ENCODE results near the gene ARAP1.
A peak's percentile ranks its signal among the peaks of the same experiment; 100 is the strongest.

The ARAP1 gene

GRCh38 chr11:72782081-72782920 is 30.1 kb upstream of the ARAP1 start:
- TF ChIP-seq CTCF (conservative IDR thresholded peaks at IDR 0.05; ENCODE audit: low read length), result no peak
- DNase-seq (ENCODE audit: low read depth), result no peak
- H3K4me3 ChIP-seq (ENCODE audit: low read length), result peak overlapping the region; percentile 36

DNA sequence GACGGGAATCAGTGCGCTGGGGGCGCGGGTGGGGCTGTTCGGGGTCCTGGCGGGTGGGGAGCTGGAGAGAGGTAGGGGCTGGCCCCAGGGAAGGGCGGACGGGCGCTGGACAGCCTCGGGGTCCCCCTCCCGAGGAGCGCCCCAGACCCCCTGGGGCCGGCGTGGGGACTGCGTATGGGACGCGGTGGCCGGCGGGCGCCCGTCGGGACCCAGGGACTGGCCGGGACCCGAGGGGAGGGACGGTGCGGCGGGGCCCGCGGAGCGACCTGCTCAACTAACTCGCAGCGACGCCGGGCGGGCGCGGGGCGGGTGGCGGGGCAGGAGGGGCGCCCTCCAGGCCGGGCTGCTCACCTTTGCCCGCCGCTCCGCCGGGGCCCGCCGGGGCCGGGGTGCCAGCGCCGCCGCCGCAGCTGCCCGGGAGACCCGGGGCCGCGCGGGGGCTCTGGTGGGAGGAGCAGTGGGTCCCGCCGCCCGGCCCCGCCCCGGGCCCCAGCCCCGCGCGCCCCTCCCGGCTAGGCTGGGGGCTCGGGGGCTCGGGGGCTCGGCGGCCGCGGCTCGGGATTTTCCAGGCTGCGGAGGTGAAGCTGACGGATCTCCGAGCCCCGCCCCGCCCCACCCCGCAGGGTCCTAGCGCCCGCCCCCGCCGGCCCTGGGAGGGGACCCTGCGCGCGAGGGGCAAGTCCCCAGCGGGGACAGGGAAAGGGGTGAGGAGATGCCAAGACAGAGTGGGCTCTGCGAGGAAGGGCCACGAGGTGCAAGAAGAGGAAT is 29.3 kb upstream of the ARAP1 start:
- peak overlapping the region; percentile 46 for H3K4me3 ChIP-seq (ENCODE audit: low read length)
- no peak for TF ChIP-seq CTCF (conservative IDR thresholded peaks at IDR 0.05; ENCODE audit: low read length)
- no peak for DNase-seq (ENCODE audit: low read depth)

DNA sequence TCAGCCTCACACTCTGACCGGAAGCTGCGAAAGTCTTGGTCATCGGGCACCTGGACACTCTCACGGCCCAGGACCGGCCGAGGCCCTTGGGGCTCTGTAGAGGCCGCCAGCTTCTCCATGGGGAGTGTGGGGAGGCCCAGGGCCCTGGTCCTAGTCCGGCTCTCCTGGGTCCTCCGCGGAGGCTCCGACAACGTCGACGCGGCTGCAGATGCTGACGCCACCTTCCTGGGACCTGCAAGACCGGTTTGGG is 28.8 kb upstream of the ARAP1 start:
- H3K4me3 ChIP-seq (ENCODE audit: low read length), result peak overlapping the region; percentile 46
- no peak for TF ChIP-seq CTCF (conservative IDR thresholded peaks at IDR 0.05; ENCODE audit: low read length)
- no peak for DNase-seq (ENCODE audit: low read depth)

DNA sequence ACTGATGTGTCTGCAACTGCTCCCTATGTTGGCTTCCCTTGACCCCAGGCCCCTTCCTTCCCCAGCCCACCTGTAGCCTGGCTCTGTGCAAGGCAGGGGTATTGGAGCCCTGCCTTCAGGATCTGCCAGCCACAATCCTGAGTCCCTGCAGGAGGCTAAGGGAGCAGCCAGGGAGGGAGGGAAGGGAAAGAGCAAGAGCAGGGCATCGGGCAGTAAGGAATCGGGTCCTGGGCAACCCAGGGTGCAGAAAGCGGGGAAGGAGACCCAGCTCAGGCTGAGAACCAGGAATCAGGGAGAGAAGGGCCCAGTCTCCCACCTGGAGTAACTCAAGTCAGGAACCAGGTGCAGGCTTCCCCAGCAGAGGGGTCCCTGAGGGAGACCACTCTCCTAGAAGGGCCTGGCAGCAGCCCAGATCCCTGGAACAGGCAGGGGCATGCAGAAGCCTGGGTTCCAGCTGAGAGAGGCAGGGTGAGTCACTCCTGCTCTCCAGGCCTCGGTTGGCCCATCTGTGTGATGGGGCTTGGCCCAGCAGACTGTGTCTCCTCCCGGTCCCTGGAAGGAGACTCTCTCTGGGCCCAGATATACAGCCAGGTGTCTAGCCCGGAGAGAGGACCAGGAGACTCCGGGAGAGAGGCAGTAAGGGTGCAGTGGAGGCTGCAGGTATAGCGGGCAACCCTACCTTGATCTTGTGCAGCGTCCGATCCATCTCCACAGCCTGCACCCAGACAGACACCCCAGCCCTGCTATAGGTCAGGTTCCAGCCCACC is 28.3 kb upstream of the ARAP1 start:
- H3K4me3 ChIP-seq (ENCODE audit: low read length), result peak overlapping the region; percentile 46
- DNase-seq (ENCODE audit: low read depth), result no peak
- no peak for TF ChIP-seq CTCF (conservative IDR thresholded peaks at IDR 0.05; ENCODE audit: low read length)

- no peak for DNase-seq (ENCODE audit: low read depth)
- H3K4me3 ChIP-seq (ENCODE audit: low read length), result no peak overlapping the region
- TF ChIP-seq CTCF (conservative IDR thresholded peaks at IDR 0.05; ENCODE audit: low read length), result no peak
Measured at GRCh38 chr11:72779495-72780128, 27.4 kb upstream of the ARAP1 start.

DNA sequence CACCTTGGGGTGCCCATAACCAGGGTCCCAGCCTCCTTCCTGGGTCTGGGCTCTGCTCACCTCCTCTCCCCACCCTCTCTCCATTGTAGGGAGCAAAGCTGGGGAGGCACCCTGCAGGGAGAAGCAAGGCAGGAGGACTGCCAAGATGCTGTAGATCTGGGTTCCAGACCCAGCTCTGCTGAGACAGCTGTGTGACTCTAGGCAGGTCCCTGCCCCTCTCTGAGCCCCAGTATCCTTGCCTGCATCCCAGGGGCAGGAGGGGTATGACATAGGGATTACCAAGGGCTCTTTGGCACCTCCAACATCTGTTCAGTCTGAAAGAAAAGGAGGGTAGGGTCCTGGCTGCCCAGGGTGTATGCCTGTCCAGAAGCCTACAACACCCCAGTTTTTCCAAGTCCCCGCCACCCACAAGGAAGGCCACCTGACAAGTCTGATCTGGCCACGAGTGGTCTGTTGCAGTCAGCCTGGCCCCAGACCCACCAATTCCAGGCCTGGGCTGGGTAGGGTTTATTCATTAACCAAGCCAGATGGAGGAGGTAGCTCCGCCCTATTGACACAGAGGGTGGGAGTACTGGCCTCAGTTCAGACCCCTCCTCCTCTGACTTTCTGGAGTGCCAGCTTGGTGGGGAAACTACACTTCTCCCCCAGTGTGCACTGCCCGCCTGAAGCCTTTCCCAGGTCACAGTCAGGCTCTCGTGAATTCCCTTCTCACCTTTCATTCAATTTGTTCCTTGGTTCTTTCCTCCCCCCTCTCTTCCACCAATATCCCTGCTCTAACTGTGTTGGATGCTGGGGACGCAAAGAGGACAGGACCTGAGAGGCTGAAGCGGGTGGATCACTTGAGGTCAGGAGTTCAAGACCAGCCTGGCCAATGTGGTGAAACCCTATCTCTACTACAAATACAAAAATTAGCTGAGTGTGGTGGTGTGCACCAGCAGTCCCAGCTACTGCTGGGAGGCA is 26.6 kb upstream of the ARAP1 start:
- DNase-seq (ENCODE audit: low read depth), result no peak
- no peak for TF ChIP-seq CTCF (conservative IDR thresholded peaks at IDR 0.05; ENCODE audit: low read length)
- no peak overlapping the region for H3K4me3 ChIP-seq (ENCODE audit: low read length)

All from AG10803 (cell line).